H9 (cell line): Measurements from ENCODE around the gene UNC79. TPM values are rescaled to one million over a fixed set of nuclear protein-coding genes. Genes with fewer than 3 reads are reported as not detected.

Source experiments
- DNase-seq: peaks from one replicate; pipeline ENCODE4 v3.0.0-alpha.2; 2017
- H2AFZ ChIP-seq: one replicate; pipeline ENCODE4 v1.6.1; 2013; ENCODE audit warnings: mild to moderate bottlenecking, low read length, control low read depth, moderate library complexity
- H2AK5ac ChIP-seq: 2 replicates; pipeline ENCODE4 v1.6.1; 2013; ENCODE audit warnings: low read length, control low read depth, mixed read lengths; ENCODE audit not compliant: insufficient read length
- H2BK120ac ChIP-seq: one replicate; pipeline ENCODE4 v1.6.1; 2013; ENCODE audit warnings: low read depth, mild to moderate bottlenecking, low read length, control low read depth, inconsistent platforms; ENCODE audit not compliant: poor library complexity, severe bottlenecking
- H2BK12ac ChIP-seq: 2 replicates; pipeline ENCODE4 v1.6.1; 2013; ENCODE audit warnings: low read length, control low read depth, mixed read lengths, low read depth; ENCODE audit not compliant: insufficient read length
- H2BK15ac ChIP-seq: 2 replicates; pipeline ENCODE4 v1.6.1; 2013; ENCODE audit warnings: low read depth, low read length, control low read depth
- H2BK20ac ChIP-seq: one replicate; pipeline ENCODE4 v1.6.1; 2013; ENCODE audit warnings: low read depth, mild to moderate bottlenecking, low read length, control low read depth, inconsistent platforms; ENCODE audit not compliant: poor library complexity, severe bottlenecking
- H2BK5ac ChIP-seq: 2 replicates; pipeline ENCODE4 v1.6.1; 2013; ENCODE audit warnings: low read length, control low read depth, mixed read lengths; ENCODE audit not compliant: insufficient read length
- H3K14ac ChIP-seq: 2 replicates; pipeline ENCODE4 v1.6.1; 2013; ENCODE audit warnings: low read length, control low read depth; ENCODE audit not compliant: insufficient read depth
- H3K18ac ChIP-seq: 2 replicates; pipeline ENCODE4 v1.6.1; 2013; ENCODE audit warnings: low read depth, mild to moderate bottlenecking, mixed read lengths, low read length, control low read depth; ENCODE audit not compliant: insufficient read length
- H3K23ac ChIP-seq: 2 replicates; pipeline ENCODE4 v1.6.1; 2013; ENCODE audit warnings: low read length, control low read depth, mixed read lengths, low read depth; ENCODE audit not compliant: insufficient read length
- H3K23me2 ChIP-seq: 2 replicates; pipeline ENCODE4 v1.6.1; 2013; ENCODE audit warnings: low read depth, mild to moderate bottlenecking, mixed read lengths, low read length, control low read depth; ENCODE audit not compliant: insufficient read length, poor library complexity, severe bottlenecking
- H3K27ac ChIP-seq: 2 replicates; pipeline ENCODE4 v1.5.1; 2013; ENCODE audit warnings: low read length, control low read depth, mixed read lengths, low read depth; ENCODE audit not compliant: insufficient read length
- H3K27me3 ChIP-seq: 2 replicates; pipeline ENCODE4 v1.6.1; 2013; ENCODE audit warnings: low read length, control low read depth, inconsistent platforms; ENCODE audit not compliant: insufficient read depth
- H3K4ac ChIP-seq: 2 replicates; pipeline ENCODE4 v1.6.1; 2013; ENCODE audit warnings: low read depth, mild to moderate bottlenecking, control low read depth, inconsistent platforms, low read length, moderate library complexity
- H3K4me1 ChIP-seq: 2 replicates; pipeline ENCODE4 v1.6.1; 2013; ENCODE audit warnings: low read length, control low read depth, inconsistent platforms; ENCODE audit not compliant: insufficient read depth
- H3K4me2 ChIP-seq: 2 replicates; pipeline ENCODE4 v1.6.1; 2013; ENCODE audit warnings: low read length, control low read depth, mixed read lengths; ENCODE audit not compliant: insufficient read length, insufficient read depth
- H3K56ac ChIP-seq: 2 replicates; pipeline ENCODE4 v1.6.1; 2013; ENCODE audit warnings: low read depth, mild to moderate bottlenecking, mixed read lengths, low read length, control low read depth; ENCODE audit not compliant: insufficient read length
- H3K79me1 ChIP-seq: 2 replicates; pipeline ENCODE4 v1.6.1; 2013; ENCODE audit warnings: low read depth, mild to moderate bottlenecking, moderate library complexity, low read length, control low read depth, inconsistent platforms; ENCODE audit not compliant: insufficient read depth, poor library complexity, severe bottlenecking
- H3K79me2 ChIP-seq: 2 replicates; pipeline ENCODE4 v1.6.1; 2013; ENCODE audit warnings: low read length, control low read depth, inconsistent platforms; ENCODE audit not compliant: insufficient read depth
- H3K9ac ChIP-seq: 2 replicates; pipeline ENCODE4 v1.6.1; 2013; ENCODE audit warnings: low read length, control low read depth, mixed read lengths; ENCODE audit not compliant: insufficient read length; ENCODE audit errors: extremely low read depth
- H3K9me3 ChIP-seq: one replicate; pipeline ENCODE4 v1.6.1; 2013; ENCODE audit warnings: low read depth, low read length, inconsistent platforms; ENCODE audit not compliant: control insufficient read depth
- H3T11ph ChIP-seq: one replicate; pipeline ENCODE4 v1.6.1; 2013; ENCODE audit warnings: mild to moderate bottlenecking, low read length, control low read depth, inconsistent platforms
- H4K20me1 ChIP-seq: one replicate; pipeline ENCODE4 v1.6.1; 2013; ENCODE audit not compliant: control insufficient read depth, insufficient read length, insufficient read depth
- H4K5ac ChIP-seq: 2 replicates; pipeline ENCODE4 v1.6.1; 2013; ENCODE audit warnings: low read depth, mild to moderate bottlenecking, mixed read lengths, low read length, control low read depth; ENCODE audit not compliant: insufficient read length
- H4K8ac ChIP-seq: replicated peaks from 2 replicates; pipeline ENCODE4 v1.6.1; 2013; ENCODE audit warnings: low read length, control low read depth, mixed read lengths, low read depth; ENCODE audit not compliant: insufficient read length
- H4K91ac ChIP-seq: 2 replicates; pipeline ENCODE4 v1.6.1; 2013; ENCODE audit warnings: low read depth, mild to moderate bottlenecking, moderate library complexity, mixed read lengths, low read length, control low read depth; ENCODE audit not compliant: insufficient read length
- H3K27ac Mint-ChIP-seq, 3 experiments: 2 replicates in 2 of 3; 3 replicates in 1 of 3; pipeline ENCODE4 v1.8.0; 2020 to 2021; ENCODE audit warnings: mixed read lengths in 3 of 3, mild to moderate bottlenecking in 1 of 3, moderate library complexity in 1 of 3
- H3K27me3 Mint-ChIP-seq: 2 replicates; pipeline ENCODE4 v1.8.0; 2021; ENCODE audit warnings: low read depth, mild to moderate bottlenecking, moderate library complexity, mixed read lengths
- H3K36me3 Mint-ChIP-seq, 3 experiments: 2 replicates in 2 of 3; 3 replicates in 1 of 3; pipeline ENCODE4 v1.8.0; 2020 to 2021; ENCODE audit warnings: low read depth in 3 of 3, mixed read lengths in 3 of 3; ENCODE audit not compliant: insufficient read depth in 1 of 3
- H3K4me1 Mint-ChIP-seq, 2 experiments: 2 replicates each; pipeline ENCODE4 v1.8.0; 2020; ENCODE audit warnings: mixed read lengths in 2 of 2
- H3K4me3 Mint-ChIP-seq, 2 experiments: 2 replicates in 1 of 2; 3 replicates in 1 of 2; pipeline ENCODE4 v1.8.0; 2020 to 2021; ENCODE audit warnings: mild to moderate bottlenecking in 2 of 2, mixed read lengths in 2 of 2, moderate library complexity in 1 of 2
- H3K9me3 Mint-ChIP-seq, 2 experiments: 2 replicates in 1 of 2; 3 replicates in 1 of 2; pipeline ENCODE4 v1.8.0; 2020; ENCODE audit warnings: mild to moderate bottlenecking in 2 of 2, mixed read lengths in 2 of 2, moderate library complexity in 1 of 2
- CTCF ChIP-seq: fragments of 200-600 bp; sonication (generic); conservative IDR thresholded peaks from 3 replicates; pipeline ENCODE4 v1.8.0; 2021; ENCODE audit warnings: antibody characterized with exemption, mild to moderate bottlenecking
- WGBS: extraction: QIAGEN DNeasy Blood & Tissue Kit; methylation state at CpG from one replicate; pipeline ENCODE4 v1.1.7; 2013; ENCODE audit warnings: missing lambda C conversion rate, low lambda C conversion rate, mixed read lengths; ENCODE audit not compliant: insufficient read length; ENCODE audit errors: extremely low coverage; 5-methylcytosine and 5-hydroxymethylcytosine counted together
- total RNA-seq: library from RNA; stranded (reverse); gene quantifications from 2 replicates; pipeline ENCODE4 v1.2.1, GENCODE V29; 2021

UNC79 gene
- total RNA-seq, 1 experiment from 2014 or later: 3.0 TPM

- Histone ChIP-seq H2BK20ac (no peak overlapping the region), H3K23ac (no peak overlapping the region), H3K27me3 (no peaks in the 10 kb centered on the region), H3K56ac (no peak overlapping the region), H3K4me2 (no peak overlapping the region), H3K27ac (no peak overlapping the region), H3K79me2 (no peaks in the 10 kb centered on the region), H3K79me1 (no peaks in the 10 kb centered on the region), H3K4ac (no peak overlapping the region), H2BK15ac (no peak overlapping the region), H3K14ac (no peak overlapping the region), H3K18ac (peak overlapping the region; percentile 53), H4K5ac (no peak overlapping the region), H4K20me1 (no peaks in the 10 kb centered on the region), H3K9ac (no peak overlapping the region), H4K91ac (no peak overlapping the region), H4K8ac (no peak overlapping the region), H3K9me3 (no peaks in the 10 kb centered on the region), H2BK5ac (no peak overlapping the region), H2AFZ (no peak overlapping the region), H2BK12ac (no peak overlapping the region), H2BK120ac (no peak overlapping the region), H3K4me1 (no peaks in the 10 kb centered on the region), H2AK5ac (no peak overlapping the region), H3K23me2 (no peaks in the 10 kb centered on the region), H3T11ph (no peak overlapping the region)
- Mint-ChIP-seq H3K36me3 (peaks cover 0 to 2% (median 2%) of the 10 kb centered on the region in 3 experiments; a peak in 1 of 7 replicates), H3K27me3 (peaks cover 3% of the 10 kb centered on the region), H3K27ac (no peak overlapping the region; a peak in 1 of 7 replicates), H3K9me3 (no peaks in the 10 kb centered on the region; a peak in 1 of 5 replicates), H3K4me3 (no peak overlapping the region), H3K4me1 (peaks cover 15 to 27% of the 10 kb centered on the region in 2 experiments)
- peak; percentile 86 for DNase-seq
- TF ChIP-seq CTCF: no peak
- no CpG with 5 or more reads among the region's 25 CpGs for WGBS
Observed at GRCh38 chr14:93734086-93734822, 303.5 kb downstream of the UNC79 start.
